ENCODE data around the gene SNED1. TPM values are rescaled to one million over a fixed set of nuclear protein-coding genes. Genes with fewer than 3 reads are reported as not detected.

SNED1 gene
- total RNA-seq, 1 donor from 2014 or later, result 2.3 TPM

GRCh38 chr2:241068942-241069810 is 70.8 kb downstream of the SNED1 start:
- TF ChIP-seq, protein P1, sequence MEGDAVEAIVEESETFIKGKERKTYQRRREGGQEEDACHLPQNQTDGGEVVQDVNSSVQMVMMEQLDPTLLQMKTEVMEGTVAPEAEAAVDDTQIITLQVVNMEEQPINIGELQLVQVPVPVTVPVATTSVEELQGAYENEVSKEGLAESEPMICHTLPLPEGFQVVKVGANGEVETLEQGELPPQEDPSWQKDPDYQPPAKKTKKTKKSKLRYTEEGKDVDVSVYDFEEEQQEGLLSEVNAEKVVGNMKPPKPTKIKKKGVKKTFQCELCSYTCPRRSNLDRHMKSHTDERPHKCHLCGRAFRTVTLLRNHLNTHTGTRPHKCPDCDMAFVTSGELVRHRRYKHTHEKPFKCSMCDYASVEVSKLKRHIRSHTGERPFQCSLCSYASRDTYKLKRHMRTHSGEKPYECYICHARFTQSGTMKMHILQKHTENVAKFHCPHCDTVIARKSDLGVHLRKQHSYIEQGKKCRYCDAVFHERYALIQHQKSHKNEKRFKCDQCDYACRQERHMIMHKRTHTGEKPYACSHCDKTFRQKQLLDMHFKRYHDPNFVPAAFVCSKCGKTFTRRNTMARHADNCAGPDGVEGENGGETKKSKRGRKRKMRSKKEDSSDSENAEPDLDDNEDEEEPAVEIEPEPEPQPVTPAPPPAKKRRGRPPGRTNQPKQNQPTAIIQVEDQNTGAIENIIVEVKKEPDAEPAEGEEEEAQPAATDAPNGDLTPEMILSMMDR (IDR thresholded peaks at IDR 0.05; ENCODE audit: unreplicated experiment), result no peak
- H3K4me3 Mint-ChIP-seq (ENCODE audit: unreplicated experiment), result no peak overlapping the region
- no peaks in the 10 kb centered on the region for H3K4me1 Mint-ChIP-seq (ENCODE audit: unreplicated experiment)
- no peaks in the 10 kb centered on the region for H3K9me3 Mint-ChIP-seq (ENCODE audit: unreplicated experiment)
- H3K27ac Mint-ChIP-seq (ENCODE audit: unreplicated experiment), result no peak overlapping the region
- peaks cover 10% of the 10 kb centered on the region for H3K27me3 Mint-ChIP-seq (ENCODE audit: unreplicated experiment)
- no peaks in the 10 kb centered on the region for H3K36me3 Mint-ChIP-seq (ENCODE audit: low read depth, unreplicated experiment)
- DNase-seq (ENCODE audit: low spot score), result no peak

DNA sequence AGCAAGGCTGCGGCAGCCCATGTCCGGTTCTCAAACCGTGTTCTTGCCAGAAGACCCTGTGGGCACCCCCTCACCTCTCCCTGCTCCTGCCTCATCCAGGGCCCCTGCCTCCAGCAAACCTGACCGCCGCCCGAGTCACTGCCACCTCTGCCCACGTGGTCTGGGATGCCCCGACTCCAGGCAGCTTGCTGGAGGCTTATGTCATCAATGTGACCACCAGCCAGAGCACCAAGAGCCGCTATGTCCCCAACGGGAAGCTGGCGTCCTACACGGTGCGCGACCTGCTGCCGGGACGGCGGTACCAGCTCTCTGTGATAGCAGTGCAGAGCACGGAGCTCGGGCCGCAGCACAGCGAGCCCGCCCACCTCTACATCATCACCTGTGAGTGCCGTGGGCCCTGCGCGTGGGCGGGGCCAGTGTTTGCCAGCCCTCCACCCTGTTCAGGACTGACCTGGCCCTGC is 71.4 kb downstream of the SNED1 start:
- peaks cover 3% of the 10 kb centered on the region for H3K36me3 Mint-ChIP-seq (ENCODE audit: low read depth, unreplicated experiment)
- no peaks in the 10 kb centered on the region for H3K9me3 Mint-ChIP-seq (ENCODE audit: unreplicated experiment)
- TF ChIP-seq, protein P1 (IDR thresholded peaks at IDR 0.05; ENCODE audit: unreplicated experiment), result no peak
- no peak overlapping the region for H3K27ac Mint-ChIP-seq (ENCODE audit: unreplicated experiment)
- peaks cover 10% of the 10 kb centered on the region for H3K27me3 Mint-ChIP-seq (ENCODE audit: unreplicated experiment)
- DNase-seq (ENCODE audit: low spot score), result peak; percentile 3
- no peaks in the 10 kb centered on the region for H3K4me1 Mint-ChIP-seq (ENCODE audit: unreplicated experiment)
- H3K4me3 Mint-ChIP-seq (ENCODE audit: unreplicated experiment), result no peak overlapping the region

DNA sequence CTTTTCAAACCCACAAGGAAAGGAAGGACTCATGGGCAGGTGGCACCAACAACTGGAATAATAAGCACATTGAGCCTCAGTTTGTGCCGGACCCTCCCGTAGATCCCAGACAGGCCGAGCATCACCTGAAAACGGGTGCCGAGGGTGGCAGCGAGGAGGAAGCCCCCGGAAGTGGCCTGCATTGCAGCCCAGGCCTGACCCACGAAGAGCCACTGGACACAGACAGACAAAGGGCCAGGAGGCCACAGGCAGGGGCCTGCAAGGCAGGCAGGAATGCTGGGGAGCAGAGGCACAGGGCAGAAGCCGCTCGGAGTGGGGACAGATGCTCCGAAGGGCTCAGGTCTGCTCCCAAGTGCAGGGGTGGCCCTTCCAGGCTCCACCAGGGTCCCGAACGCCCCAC is 71.9 kb downstream of the SNED1 start:
- TF ChIP-seq, protein P1 (IDR thresholded peaks at IDR 0.05; ENCODE audit: unreplicated experiment), result no peak
- Mint-ChIP-seq H3K4me1 (ENCODE audit: unreplicated experiment) (no peaks in the 10 kb centered on the region), H3K27ac (ENCODE audit: unreplicated experiment) (no peak overlapping the region), H3K9me3 (ENCODE audit: unreplicated experiment) (no peaks in the 10 kb centered on the region), H3K36me3 (ENCODE audit: low read depth, unreplicated experiment) (peaks cover 7% of the 10 kb centered on the region), H3K27me3 (ENCODE audit: unreplicated experiment) (peaks cover 10% of the 10 kb centered on the region), H3K4me3 (ENCODE audit: unreplicated experiment) (no peak overlapping the region)
- peak; percentile 3 for DNase-seq (ENCODE audit: low spot score)

DNA sequence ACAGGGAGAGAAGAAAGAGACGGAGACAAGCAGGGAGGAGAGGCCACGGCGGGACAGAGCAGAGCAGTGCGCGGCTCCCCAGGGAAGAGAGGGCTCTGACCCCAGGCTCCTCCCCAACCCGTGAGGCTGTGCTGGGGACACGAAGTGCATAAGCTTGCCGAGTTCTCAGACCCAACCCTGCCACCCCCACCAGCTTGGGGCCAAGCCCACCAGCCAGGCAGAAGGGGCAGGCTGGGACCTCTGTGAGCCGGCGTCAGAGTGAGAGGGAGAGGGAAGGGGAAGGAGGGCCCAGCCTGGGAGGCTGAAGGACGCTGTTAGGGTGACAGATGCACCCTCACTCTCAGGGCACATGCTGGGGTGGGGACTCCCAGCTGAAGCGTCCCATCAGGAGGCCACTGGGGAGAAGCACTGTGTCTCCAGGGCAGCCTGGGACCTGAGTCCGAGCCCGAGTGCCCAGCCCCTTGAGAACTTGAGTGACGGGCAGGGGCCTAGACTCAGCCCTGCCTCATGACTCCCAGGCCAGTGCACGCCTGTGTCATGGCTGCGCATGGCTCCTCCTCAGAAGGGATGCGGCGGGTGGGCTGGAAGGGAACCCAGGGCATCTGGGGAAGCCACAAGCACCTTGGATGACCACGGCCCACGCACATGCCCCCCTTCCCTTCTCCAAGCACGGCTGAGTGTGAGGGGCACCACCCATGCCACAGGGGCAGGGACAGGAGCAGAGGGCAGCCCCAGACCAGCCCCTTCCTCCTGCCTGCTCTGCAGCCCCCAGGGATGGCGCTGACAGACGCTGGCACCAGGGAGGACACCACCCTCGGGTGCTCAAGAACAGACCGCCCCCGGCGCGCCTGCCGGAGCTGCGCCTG is 72.6 kb downstream of the SNED1 start:
- H3K36me3 Mint-ChIP-seq (ENCODE audit: low read depth, unreplicated experiment), result peaks cover 9% of the 10 kb centered on the region
- H3K4me3 Mint-ChIP-seq (ENCODE audit: unreplicated experiment), result no peak overlapping the region
- H3K27ac Mint-ChIP-seq (ENCODE audit: unreplicated experiment), result no peak overlapping the region
- no peak for DNase-seq (ENCODE audit: low spot score)
- peaks cover 8% of the 10 kb centered on the region for H3K27me3 Mint-ChIP-seq (ENCODE audit: unreplicated experiment)
- H3K9me3 Mint-ChIP-seq (ENCODE audit: unreplicated experiment), result no peaks in the 10 kb centered on the region
- TF ChIP-seq, protein P1 (IDR thresholded peaks at IDR 0.05; ENCODE audit: unreplicated experiment), result no peak
- H3K4me1 Mint-ChIP-seq (ENCODE audit: unreplicated experiment), result no peaks in the 10 kb centered on the region
